ENCODE data around the gene SMCO1. TPM values are rescaled to one million over a fixed set of nuclear protein-coding genes. Genes with fewer than 3 reads are reported as not detected.
A peak's percentile ranks its signal among the peaks of the same experiment; 100 is the strongest.
"Not testable (repeated sequence)": the region's sequence is repeated elsewhere in the genome, so short reads cannot be mapped to it uniquely, and the experiment has no call there.

The SMCO1 gene
- total RNA-seq, 1 experiment from 2014 or later = not detected

DNA sequence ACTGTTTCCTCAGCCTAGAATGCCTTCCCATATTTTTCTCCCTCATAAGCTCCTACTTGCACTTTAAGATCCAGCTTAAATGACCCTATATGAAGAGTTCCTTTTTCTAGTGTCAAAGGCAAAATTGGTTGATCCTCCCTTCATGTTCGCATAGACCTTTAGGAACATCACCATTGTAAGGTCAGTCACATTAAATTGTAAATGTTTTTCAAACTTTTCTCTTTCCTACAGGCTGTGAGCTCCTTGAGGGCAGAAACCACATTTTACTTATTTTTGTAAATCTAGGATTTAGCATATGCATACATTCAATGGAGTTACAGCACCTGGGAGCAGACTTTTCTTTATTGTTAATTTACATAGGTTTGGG lies 813 bp downstream of the SMCO1 start:
- no peaks in the 10 kb centered on the region for H3K27me3 ChIP-seq (replicated peaks)
- H3K36me3 ChIP-seq = no peaks in the 10 kb centered on the region
- peaks cover 8% of the 10 kb centered on the region for H3K4me1 ChIP-seq (replicated peaks)
- no peak overlapping the region for H3K27ac ChIP-seq
- no peak overlapping the region for H3K4me3 ChIP-seq
- no peak for DNase-seq (ENCODE audit: low read depth in 1 of 2, low spot score in 2 of 2)
- no peaks in the 10 kb centered on the region for H3K9me3 ChIP-seq (replicated peaks)

- Histone ChIP-seq H3K9me3 (replicated peaks) (no peaks in the 10 kb centered on the region), H3K4me3 (no peak overlapping the region), H3K36me3 (no peaks in the 10 kb centered on the region), H3K4me1 (replicated peaks) (peaks cover 8% of the 10 kb centered on the region), H3K27ac (no peak overlapping the region), H3K27me3 (replicated peaks) (no peaks in the 10 kb centered on the region)
- peak in 1 of 2 experiments; percentile 17 for DNase-seq (ENCODE audit: low read depth in 1 of 2, low spot score in 2 of 2)
Measured at GRCh38 chr3:196513697-196514349, 1.3 kb downstream of the SMCO1 start.

GRCh38 chr3:196511646-196512425 lies 3.3 kb downstream of the SMCO1 start:
- H3K27ac ChIP-seq; H3K36me3 ChIP-seq; H3K9me3 ChIP-seq (replicated peaks); H3K27me3 ChIP-seq (replicated peaks); H3K4me1 ChIP-seq (replicated peaks); DNase-seq (ENCODE audit: low read depth in 1 of 2, low spot score in 2 of 2); H3K4me3 ChIP-seq: not testable (repeated sequence)

DNA sequence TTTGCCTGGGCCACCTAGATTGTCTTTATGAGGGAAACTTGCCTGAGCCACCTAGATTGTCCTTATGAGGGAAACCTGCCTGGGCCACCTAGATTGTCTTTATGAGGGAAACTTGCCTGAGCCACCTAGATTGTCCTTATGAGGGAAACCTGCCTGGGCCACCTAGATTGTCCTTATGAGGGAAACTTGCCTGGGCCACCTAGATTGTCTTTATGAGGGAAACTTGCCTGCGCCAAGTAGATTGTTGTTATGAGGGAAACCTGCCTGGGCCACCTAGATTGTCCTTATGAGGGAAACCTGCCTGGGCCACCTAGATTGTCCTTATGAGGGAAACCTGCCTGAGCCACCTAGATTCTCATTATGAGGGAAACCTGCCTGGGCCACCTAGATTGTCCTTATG lies 4.0 kb downstream of the SMCO1 start:
- H3K27ac ChIP-seq = not testable (repeated sequence)

GRCh38 chr3:196506687-196507086 lies 8.5 kb downstream of the SMCO1 start:
- Histone ChIP-seq H3K9me3 (replicated peaks) (no peaks in the 10 kb centered on the region), H3K36me3 (peaks cover 9% of the 10 kb centered on the region; the same call in 1 of the 2 replicates), H3K4me1 (replicated peaks) (peaks cover 6% of the 10 kb centered on the region), H3K4me3 (no peak overlapping the region), H3K27me3 (replicated peaks) (no peaks in the 10 kb centered on the region), H3K27ac (no peak overlapping the region)
- DNase-seq (ENCODE audit: low read depth in 1 of 2, low spot score in 2 of 2) = no peak

More for the DNA sequence above, 4.0 kb downstream of the SMCO1 start:
- not testable (repeated sequence) for H3K36me3 ChIP-seq; DNase-seq (ENCODE audit: low read depth in 1 of 2, low spot score in 2 of 2); H3K4me1 ChIP-seq (replicated peaks); H3K9me3 ChIP-seq (replicated peaks); H3K4me3 ChIP-seq; H3K27me3 ChIP-seq (replicated peaks)

GRCh38 chr3:196504556-196504955 lies 10.6 kb downstream of the SMCO1 start:
- peaks cover 11% of the 10 kb centered on the region for H3K4me1 ChIP-seq (replicated peaks)
- no peaks in the 10 kb centered on the region for H3K27me3 ChIP-seq (replicated peaks)
- no peaks in the 10 kb centered on the region for H3K9me3 ChIP-seq (replicated peaks)

DNA sequence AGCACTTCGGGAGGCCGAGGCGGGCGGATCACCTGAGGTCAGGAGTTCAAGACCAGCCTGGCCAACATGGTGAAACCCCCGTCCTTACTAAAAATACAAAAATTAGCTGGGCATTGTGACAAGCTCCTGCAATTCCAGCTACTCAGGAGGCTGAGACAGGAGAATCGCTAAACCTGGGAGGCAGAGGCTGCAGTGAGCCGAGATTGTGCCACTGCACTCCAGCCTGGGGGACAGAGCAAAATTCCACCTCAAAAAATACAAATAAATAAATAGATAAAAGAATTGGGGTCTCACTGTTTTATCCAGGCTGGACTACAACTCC lies 11.1 kb downstream of the SMCO1 start:
- Histone ChIP-seq H3K4me3 (peak overlapping the region; percentile 79), H3K36me3 (peaks cover 30% of the 10 kb centered on the region), H3K4me1 (replicated peaks) (peaks cover 11% of the 10 kb centered on the region), H3K27ac (peak overlapping the region; percentile 45)
- DNase-seq (ENCODE audit: low read depth in 1 of 2, low spot score in 2 of 2); H3K27me3 ChIP-seq (replicated peaks); H3K9me3 ChIP-seq (replicated peaks): not testable (repeated sequence)

More at GRCh38 chr3:196504556-196504955, 10.6 kb downstream of the SMCO1 start:
- Histone ChIP-seq H3K4me3 (no peak overlapping the region), H3K27ac (no peak overlapping the region), H3K36me3 (peaks cover 30% of the 10 kb centered on the region)
- DNase-seq (ENCODE audit: low read depth in 1 of 2, low spot score in 2 of 2) = no peak

- H3K36me3 ChIP-seq = peaks cover 31% of the 10 kb centered on the region
- H3K27ac ChIP-seq = peak within 1 kb of the TSS; percentile 76
- no peaks in the 10 kb centered on the region for H3K27me3 ChIP-seq (replicated peaks)
- peak; percentile 90 to 94 for DNase-seq (ENCODE audit: low read depth in 1 of 2, low spot score in 2 of 2)
- peaks cover 11% of the 10 kb centered on the region for H3K4me1 ChIP-seq (replicated peaks)
- peak within 1 kb of the TSS; percentile 79 for H3K4me3 ChIP-seq
- no peaks in the 10 kb centered on the region for H3K9me3 ChIP-seq (replicated peaks)
Measured at GRCh38 chr3:196503196-196504076, 11.7 kb downstream of the SMCO1 start, which contains the start of gene RNF168. TSS of gene RNF168 (minus strand) at chr3:196503768. CDS start at chr3:196503173, 595 bp downstream.

DNA sequence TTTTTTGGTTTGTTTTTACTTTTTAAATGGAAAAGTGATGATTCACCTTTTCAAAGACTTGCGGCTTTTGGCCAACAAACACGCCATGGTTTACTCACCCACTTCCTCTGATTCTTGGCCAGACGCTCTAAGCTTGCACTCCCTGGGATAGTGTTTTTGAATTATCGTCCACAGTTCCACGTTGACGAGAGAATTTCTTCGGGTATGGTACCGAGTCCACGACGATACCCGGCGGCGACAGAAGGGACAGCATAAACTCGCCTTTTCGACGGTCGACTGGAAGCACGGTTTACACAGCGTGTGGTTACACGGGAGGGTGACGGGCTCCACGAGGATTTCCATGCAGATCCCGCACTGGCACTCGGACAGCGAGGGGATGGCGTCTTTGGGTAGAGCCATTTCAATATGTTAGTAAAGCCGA lies 12.4 kb downstream of the SMCO1 start:
- peak overlapping the region; percentile 76 for H3K27ac ChIP-seq
- no peaks in the 10 kb centered on the region for H3K27me3 ChIP-seq (replicated peaks)
- peaks cover 38% of the 10 kb centered on the region for H3K36me3 ChIP-seq
- DNase-seq (ENCODE audit: low read depth in 1 of 2, low spot score in 2 of 2) = peak; percentile 70 to 84
- peak overlapping the region; percentile 79 for H3K4me3 ChIP-seq
- peaks cover 11% of the 10 kb centered on the region for H3K4me1 ChIP-seq (replicated peaks)
- no peaks in the 10 kb centered on the region for H3K9me3 ChIP-seq (replicated peaks)

- DNase-seq (ENCODE audit: low read depth in 1 of 2, low spot score in 2 of 2) = no peak
- Histone ChIP-seq H3K4me1 (replicated peaks) (peaks cover 11% of the 10 kb centered on the region), H3K9me3 (replicated peaks) (no peaks in the 10 kb centered on the region), H3K27me3 (replicated peaks) (no peaks in the 10 kb centered on the region), H3K36me3 (peaks cover 39% of the 10 kb centered on the region), H3K27ac (no peak overlapping the region), H3K4me3 (peak overlapping the region; percentile 79)
Measured at GRCh38 chr3:196501316-196502044, 13.7 kb downstream of the SMCO1 start.

GRCh38 chr3:196499807-196500524 lies 15.2 kb downstream of the SMCO1 start:
- DNase-seq (ENCODE audit: low read depth in 1 of 2, low spot score in 2 of 2) = no peak
- peaks cover 11% of the 10 kb centered on the region for H3K4me1 ChIP-seq (replicated peaks)
- H3K36me3 ChIP-seq = peaks cover 50% of the 10 kb centered on the region
- H3K9me3 ChIP-seq (replicated peaks) = no peaks in the 10 kb centered on the region
- H3K27ac ChIP-seq = no peak overlapping the region
- H3K4me3 ChIP-seq = no peak overlapping the region
- H3K27me3 ChIP-seq (replicated peaks) = no peaks in the 10 kb centered on the region

- no peak overlapping the region for H3K4me3 ChIP-seq
- no peaks in the 10 kb centered on the region for H3K9me3 ChIP-seq (replicated peaks)
- no peak overlapping the region for H3K27ac ChIP-seq
- peaks cover 8% of the 10 kb centered on the region for H3K4me1 ChIP-seq (replicated peaks)
- peaks cover 50% of the 10 kb centered on the region for H3K36me3 ChIP-seq
- H3K27me3 ChIP-seq (replicated peaks) = no peaks in the 10 kb centered on the region
- no peak for DNase-seq (ENCODE audit: low read depth in 1 of 2, low spot score in 2 of 2)
Measured at GRCh38 chr3:196499061-196499460, 16.1 kb downstream of the SMCO1 start.

DNA sequence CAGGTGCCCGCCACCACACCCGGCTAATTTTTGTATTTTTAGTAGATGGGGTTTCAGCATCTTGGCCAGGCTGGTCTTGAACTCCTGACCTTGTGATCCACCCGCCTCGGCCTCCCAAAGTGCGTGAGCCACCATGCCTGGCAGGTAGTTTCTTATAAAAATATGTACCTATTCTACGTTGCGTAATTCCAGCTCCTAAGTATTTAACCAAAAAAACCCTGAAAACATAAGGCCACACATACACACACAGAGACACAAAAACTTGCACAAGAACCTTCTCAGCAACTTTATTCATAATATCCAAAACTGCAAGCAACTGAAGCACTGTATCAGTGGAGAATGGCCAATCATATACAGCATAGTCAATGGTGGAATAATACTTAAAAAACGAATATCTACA lies 16.8 kb downstream of the SMCO1 start:
- Histone ChIP-seq H3K4me3 (no peak overlapping the region), H3K36me3 (peaks cover 49% of the 10 kb centered on the region), H3K4me1 (replicated peaks) (peaks cover 5% of the 10 kb centered on the region), H3K27me3 (replicated peaks) (no peaks in the 10 kb centered on the region), H3K27ac (no peak overlapping the region), H3K9me3 (replicated peaks) (no peaks in the 10 kb centered on the region)
- DNase-seq (ENCODE audit: low read depth in 1 of 2, low spot score in 2 of 2) = no peak
